GM19099 (cell line): ENCODE results near the gene GPRC5B.

ENCODE experiments used
- POLR2A ChIP-seq: IDR thresholded peaks from 3 replicates; pipeline ENCODE4 v1.6.1; 2011; ENCODE audit warnings: low read depth; ENCODE audit not compliant: insufficient read length; ENCODE audit errors: extremely low read depth

GPRC5B gene

GRCh38 chr16:19850131-19850817 is 34.4 kb downstream of the GPRC5B start:
- no peak for TF ChIP-seq POLR2A

GRCh38 chr16:19848756-19849155 is 35.9 kb downstream of the GPRC5B start:
- no peak for TF ChIP-seq POLR2A

DNA sequence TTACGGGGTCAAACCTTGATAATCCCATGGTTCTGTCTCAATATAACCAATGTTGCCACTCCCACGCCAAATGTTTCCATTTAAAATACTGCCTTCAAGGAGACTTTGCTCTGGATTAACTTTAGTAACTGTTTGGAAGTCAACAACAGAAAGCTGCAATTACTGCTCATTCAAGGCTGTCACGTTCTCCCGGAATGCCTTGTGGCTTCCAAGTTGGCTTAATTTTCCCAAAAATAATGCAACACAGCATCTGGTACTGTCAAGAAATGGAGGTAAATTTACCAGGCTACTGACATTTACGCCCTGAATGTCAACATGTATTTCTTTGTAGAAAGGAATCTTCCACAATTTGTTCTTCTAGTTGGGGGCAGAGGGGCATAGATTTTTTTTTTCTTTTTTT is 38.2 kb downstream of the GPRC5B start:
- no peak for TF ChIP-seq POLR2A

DNA sequence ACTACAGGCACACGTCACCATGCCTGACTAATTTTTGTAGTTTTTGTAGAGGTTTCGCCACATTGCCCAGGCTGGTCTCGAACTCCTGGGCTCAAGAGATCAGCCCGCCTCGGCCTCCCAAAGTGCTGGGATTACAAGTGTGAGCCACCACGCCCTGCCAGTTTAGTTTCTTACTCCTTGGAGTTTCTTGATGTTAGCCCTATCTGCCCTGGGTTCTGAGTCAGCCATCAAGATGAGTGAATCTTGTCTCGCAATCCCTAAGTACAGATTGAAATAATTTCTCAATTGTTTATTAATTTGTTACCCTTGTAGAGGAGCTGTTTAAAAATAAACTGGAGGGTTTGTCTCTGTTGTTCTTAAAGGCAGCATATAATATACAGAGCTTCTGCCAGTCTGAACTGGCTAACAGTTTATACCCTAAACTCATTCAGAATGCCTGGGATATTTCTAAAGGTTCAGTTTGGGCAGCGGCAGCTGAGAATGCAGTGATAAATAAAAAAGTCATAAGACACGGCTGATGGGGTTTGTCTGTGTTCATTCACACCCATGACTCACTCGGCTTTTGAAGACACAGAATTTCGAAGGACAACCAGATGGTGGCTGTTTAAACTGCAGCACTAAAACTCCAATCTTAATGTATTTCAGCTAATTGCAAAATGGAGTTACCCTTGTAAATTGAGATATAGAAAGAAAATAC is 39.6 kb downstream of the GPRC5B start:
- TF ChIP-seq POLR2A: no peak

DNA sequence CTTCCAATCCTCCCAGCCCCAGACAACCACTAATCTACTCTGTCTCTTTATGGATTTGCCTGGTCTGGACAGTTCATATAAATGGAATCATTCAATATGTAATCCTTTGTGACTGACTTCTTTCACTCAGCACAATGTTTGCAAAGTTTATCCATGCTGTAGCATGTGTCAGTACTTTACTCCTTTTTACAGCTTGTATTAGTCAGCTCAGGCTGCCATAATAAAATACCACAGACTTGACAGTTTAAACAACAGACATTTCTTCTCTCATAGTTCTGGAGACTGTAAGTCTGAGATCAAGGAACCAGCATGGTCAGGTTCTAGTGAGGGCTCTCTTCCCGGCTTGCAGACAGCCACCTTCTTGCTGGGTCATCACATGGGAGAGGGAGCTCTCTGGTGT is 41.3 kb downstream of the GPRC5B start:
- no peak for TF ChIP-seq POLR2A

- no peak for TF ChIP-seq POLR2A
Measured at GRCh38 chr16:19842426-19843157, 42.1 kb downstream of the GPRC5B start.

DNA sequence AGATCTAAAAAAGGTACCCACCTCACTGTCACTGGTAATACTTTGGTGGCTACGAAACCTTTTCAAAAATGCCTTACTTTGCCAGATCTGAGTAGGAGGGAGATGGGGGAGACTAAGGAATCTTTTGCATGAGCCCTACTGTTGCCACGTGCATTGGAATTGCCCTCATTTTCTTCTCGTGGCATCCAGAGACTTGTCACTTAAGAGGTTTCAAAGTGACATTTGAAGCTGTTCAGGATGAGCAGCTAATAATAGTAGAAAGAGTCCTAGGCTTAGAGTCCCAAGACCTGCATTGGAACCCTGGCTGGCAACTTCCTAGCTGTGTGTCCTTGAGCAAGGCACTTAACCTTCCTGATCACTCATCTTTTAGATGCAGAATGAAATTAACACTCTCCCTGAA is 43.5 kb downstream of the GPRC5B start:
- no peak for TF ChIP-seq POLR2A

DNA sequence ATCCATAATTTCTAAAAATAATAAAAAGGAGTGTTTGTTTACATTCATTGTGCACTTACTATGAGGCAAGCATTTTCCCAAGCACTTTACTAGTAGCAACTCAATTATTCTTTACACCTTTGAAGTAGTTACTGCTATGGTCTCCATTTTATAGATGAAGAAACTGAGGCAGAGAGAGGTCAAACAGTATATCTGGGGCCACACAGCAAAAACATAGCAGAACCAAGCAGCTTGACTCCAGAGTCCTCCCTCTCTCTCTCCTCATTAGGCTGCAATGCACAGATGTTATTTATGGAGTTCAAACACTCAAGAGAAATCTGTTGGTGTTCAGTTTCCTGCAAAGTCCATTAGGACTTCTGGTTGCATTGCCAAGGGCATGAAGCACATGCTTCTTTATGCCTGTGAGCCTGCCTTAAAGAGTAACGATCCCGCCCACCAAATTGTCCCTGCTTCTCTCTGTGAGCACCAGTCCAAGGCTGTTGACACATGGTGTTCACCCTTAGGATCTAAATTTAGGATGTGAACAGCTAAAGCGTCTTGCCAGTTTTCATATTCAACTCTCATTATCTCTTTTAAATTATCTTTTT is 44.0 kb downstream of the GPRC5B start:
- no peak for TF ChIP-seq POLR2A

DNA sequence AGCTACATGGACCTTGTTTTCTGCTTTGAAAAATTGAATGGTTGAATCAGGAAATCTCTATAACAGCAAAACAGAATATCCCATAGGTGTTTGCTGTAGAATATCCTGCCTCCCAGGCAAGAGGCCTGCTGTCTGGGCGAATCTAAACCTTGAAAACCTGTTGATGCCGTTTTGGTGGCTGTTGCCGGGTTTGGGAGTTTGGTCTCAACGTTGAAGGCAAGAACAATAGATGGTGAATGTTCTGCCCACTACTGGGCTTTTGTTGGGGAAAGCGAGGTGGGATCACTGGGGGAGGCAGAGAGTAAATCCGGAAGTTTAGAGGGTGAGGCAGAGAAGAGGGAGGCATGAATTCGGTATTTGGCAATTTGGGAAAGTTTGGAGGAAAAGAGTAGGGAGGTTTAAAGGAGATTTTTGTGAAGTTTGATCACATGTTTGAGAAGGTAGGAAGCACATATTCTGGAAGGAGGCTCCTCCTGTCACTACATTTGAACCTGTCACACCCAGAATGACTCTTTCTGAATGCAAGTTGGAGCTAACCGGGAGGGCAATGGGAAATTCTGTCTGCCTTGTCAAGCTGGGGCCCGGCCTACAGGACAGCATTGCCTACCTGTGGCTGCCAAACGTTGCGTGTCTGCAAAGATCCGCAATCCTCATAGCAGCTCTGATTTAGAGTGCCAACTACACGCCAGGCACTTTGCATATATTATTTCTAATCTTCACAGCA is 46.5 kb downstream of the GPRC5B start:
- TF ChIP-seq POLR2A: no peak

GRCh38 chr16:19837331-19837980 is 47.2 kb downstream of the GPRC5B start:
- TF ChIP-seq POLR2A: no peak

DNA sequence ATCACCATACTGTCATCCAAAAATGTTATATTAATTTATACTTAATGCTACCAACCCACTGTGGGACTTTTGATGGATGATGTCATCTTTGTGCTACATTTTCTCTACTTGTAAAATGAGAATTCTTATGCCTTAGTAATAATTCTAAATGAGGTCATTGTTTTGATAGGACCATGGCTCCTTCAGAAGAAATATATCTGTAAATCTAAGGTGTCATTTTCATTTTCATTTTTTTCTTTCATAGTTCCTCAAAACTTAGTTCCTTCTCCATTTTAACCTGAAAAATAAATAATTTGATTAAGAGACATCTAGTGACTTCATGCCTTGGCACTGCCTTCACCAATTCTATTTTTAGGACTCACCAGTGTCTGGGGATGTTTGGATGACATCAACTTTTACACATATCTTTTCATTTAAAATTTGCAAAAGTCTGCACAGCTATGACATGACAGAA is 48.7 kb downstream of the GPRC5B start:
- TF ChIP-seq POLR2A: no peak

DNA sequence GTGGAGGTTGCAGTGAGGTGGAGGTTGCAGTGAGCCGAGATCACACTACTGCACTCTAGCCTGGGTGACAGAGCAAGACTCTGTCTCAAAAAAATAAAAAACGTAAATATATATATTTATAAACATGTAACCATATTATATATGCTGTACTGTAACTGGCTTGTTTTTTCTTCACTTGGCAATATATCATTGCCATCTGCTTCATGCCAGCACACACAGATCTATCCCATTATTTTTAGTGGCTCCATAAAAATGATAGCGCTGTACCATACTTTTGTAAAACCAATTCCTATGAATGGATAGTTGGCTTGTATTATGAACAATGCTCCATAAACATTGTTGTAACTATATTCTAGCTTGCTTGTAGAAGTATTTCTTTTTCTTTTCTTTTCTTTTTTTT is 49.5 kb downstream of the GPRC5B start:
- no peak for TF ChIP-seq POLR2A

GRCh38 chr16:19833581-19833980 is 51.1 kb downstream of the GPRC5B start:
- TF ChIP-seq POLR2A: no peak

DNA sequence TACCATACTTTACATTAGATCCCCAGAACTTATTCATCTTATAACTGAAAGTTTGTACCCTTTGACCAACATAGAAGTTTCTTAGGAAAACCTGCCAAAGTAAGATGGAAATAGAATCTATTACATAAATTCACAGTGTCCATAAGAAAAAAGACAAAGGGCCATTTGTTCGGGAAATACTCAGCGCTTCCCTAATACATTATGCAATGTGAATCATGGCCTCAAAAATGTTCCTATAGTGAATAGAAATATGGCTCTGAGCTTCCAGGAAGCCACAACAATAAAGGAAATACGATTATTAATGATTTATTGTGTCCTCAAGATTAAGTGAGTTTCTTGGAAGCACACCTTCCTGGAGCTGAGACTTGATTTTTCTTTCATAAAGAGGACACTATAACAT is 51.5 kb downstream of the GPRC5B start:
- no peak for TF ChIP-seq POLR2A
